Spleen (tissue), 7 donors: Measurements from ENCODE around the gene TRPT1.

Source experiments
- POLR2A ChIP-seq, 3 donors: fragments of 450-650 bp; IDR thresholded peaks; one replicate each; pipeline ENCODE4 v1.5.1; 2017; ENCODE audit warnings: antibody characterized with exemption in 3 of 3, mild to moderate bottlenecking in 1 of 3
- TF ChIP-seq, protein P1 (sequence below), 11 experiments: fragments of 200-600 bp in 7 of 11; fragments of 450-650 bp in 4 of 11; sonication (generic) in 4 of 11; IDR thresholded peaks in 8 of 11; conservative IDR thresholded peaks in 3 of 11; 1 replicate in 7 of 11; 2 replicates in 4 of 11; pipeline versions ENCODE4 v1.4.0 to v1.8.0; 2016 to 2021; ENCODE audit warnings: antibody characterized with exemption in 11 of 11, inconsistent platforms in 4 of 11, mild to moderate bottlenecking in 1 of 11
- donor health status: DM: no; HTN: no; CAD: no; lungs with moderate emphysema.
- donor health status: DM: no; HTN: no; CAD: no.
- donor health status: DM: no; HTN: no; CAD: no.

- TF ChIP-seq POLR2A (IDR thresholded peaks at IDR 0.05) = no peak
- TF ChIP-seq, protein P1, sequence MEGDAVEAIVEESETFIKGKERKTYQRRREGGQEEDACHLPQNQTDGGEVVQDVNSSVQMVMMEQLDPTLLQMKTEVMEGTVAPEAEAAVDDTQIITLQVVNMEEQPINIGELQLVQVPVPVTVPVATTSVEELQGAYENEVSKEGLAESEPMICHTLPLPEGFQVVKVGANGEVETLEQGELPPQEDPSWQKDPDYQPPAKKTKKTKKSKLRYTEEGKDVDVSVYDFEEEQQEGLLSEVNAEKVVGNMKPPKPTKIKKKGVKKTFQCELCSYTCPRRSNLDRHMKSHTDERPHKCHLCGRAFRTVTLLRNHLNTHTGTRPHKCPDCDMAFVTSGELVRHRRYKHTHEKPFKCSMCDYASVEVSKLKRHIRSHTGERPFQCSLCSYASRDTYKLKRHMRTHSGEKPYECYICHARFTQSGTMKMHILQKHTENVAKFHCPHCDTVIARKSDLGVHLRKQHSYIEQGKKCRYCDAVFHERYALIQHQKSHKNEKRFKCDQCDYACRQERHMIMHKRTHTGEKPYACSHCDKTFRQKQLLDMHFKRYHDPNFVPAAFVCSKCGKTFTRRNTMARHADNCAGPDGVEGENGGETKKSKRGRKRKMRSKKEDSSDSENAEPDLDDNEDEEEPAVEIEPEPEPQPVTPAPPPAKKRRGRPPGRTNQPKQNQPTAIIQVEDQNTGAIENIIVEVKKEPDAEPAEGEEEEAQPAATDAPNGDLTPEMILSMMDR (IDR thresholded peaks at IDR 0.05 in 8 of 11, conservative IDR thresholded peaks at IDR 0.05 in 3 of 11) = peak in 3 of 11 experiments; percentile 23 to 27 (median 25)
Measured at GRCh38 chr11:64206457-64207255, 19.3 kb downstream of the TRPT1 start, which contains the start of gene FERMT3.
